DOHH2 (cell line): Measurements from ENCODE around the gene SPIRE2.

Experiments
- H3F3A ChIP-seq: fragments of 200-600 bp; sonication (generic), shearing (Covaris generic); 2 replicates; pipeline ENCODE4 v1.6.0; 2016; ENCODE audit warnings: antibody characterized with exemption, mild to moderate bottlenecking; ENCODE audit not compliant: control insufficient read depth, insufficient read depth
- H3K27ac ChIP-seq: fragments of 200-600 bp; sonication (generic); 2 replicates; pipeline ENCODE4 v1.5.1; 2014; ENCODE audit warnings: low read depth, mild to moderate bottlenecking, low read length, moderate library complexity
- H3K27me3 ChIP-seq: fragments of 200-600 bp; sonication (generic); 2 replicates; pipeline ENCODE4 v1.6.1; 2014; ENCODE audit warnings: mild to moderate bottlenecking, low read length, mixed read lengths; ENCODE audit not compliant: control insufficient read depth
- H3K36me3 ChIP-seq: fragments of 200-600 bp; sonication (generic); 2 replicates; pipeline ENCODE4 v1.6.1; 2014; ENCODE audit warnings: mild to moderate bottlenecking, low read length, moderate library complexity, mixed read lengths; ENCODE audit not compliant: control insufficient read depth
- H3K4me1 ChIP-seq: fragments of 200-600 bp; sonication (generic); 2 replicates; pipeline ENCODE4 v1.6.1; 2014; ENCODE audit warnings: mild to moderate bottlenecking, low read length, mixed read lengths; ENCODE audit not compliant: control insufficient read depth
- H3K4me2 ChIP-seq: fragments of 200-600 bp; sonication (generic); 2 replicates; pipeline ENCODE4 v1.6.0; 2014; ENCODE audit warnings: mild to moderate bottlenecking, low read length, moderate library complexity
- H3K4me3 ChIP-seq: fragments of 200-600 bp; sonication (generic); 2 replicates; pipeline ENCODE4 v1.5.1; 2014; ENCODE audit warnings: mild to moderate bottlenecking, low read length, mixed read lengths
- H3K79me2 ChIP-seq: fragments of 200-600 bp; sonication (generic); 2 replicates; pipeline ENCODE4 v1.6.1; 2014; ENCODE audit warnings: mild to moderate bottlenecking, low read length, mixed read lengths; ENCODE audit not compliant: control insufficient read depth
- H3K9me2 ChIP-seq: fragments of 200-600 bp; sonication (generic); replicated peaks from 2 replicates; pipeline ENCODE4 v1.6.1; 2014; ENCODE audit warnings: mild to moderate bottlenecking, low read length, mixed read lengths; ENCODE audit not compliant: control insufficient read depth
- H3K9me3 ChIP-seq: fragments of 200-600 bp; sonication (generic); 2 replicates; pipeline ENCODE4 v1.6.1; 2014; ENCODE audit warnings: antibody characterized with exemption, low read length, mixed read lengths; ENCODE audit not compliant: control insufficient read depth, insufficient read depth
- H4K20me1 ChIP-seq: fragments of 200-600 bp; sonication (generic); 2 replicates; pipeline ENCODE4 v1.6.0; 2014; ENCODE audit warnings: low read depth, mild to moderate bottlenecking, antibody characterized with exemption, low read length, moderate library complexity; ENCODE audit not compliant: control insufficient read depth, insufficient read depth
- EZH2phosphoT487 ChIP-seq: fragments of 200-600 bp; sonication (generic); IDR thresholded peaks from 2 replicates; pipeline ENCODE4 v1.6.1; 2017; ENCODE audit warnings: borderline replicate concordance, mild to moderate bottlenecking, antibody characterized with exemption, low read length, moderate library complexity, mixed read lengths
- TF ChIP-seq, protein P1 (sequence below): fragments of 200-600 bp; sonication (generic); IDR thresholded peaks from one replicate; pipeline ENCODE4 v1.5.1; 2014; ENCODE audit warnings: antibody characterized with exemption, mild to moderate bottlenecking, low read depth, low read length; ENCODE audit not compliant: poor library complexity, severe bottlenecking

SPIRE2 gene

DNA sequence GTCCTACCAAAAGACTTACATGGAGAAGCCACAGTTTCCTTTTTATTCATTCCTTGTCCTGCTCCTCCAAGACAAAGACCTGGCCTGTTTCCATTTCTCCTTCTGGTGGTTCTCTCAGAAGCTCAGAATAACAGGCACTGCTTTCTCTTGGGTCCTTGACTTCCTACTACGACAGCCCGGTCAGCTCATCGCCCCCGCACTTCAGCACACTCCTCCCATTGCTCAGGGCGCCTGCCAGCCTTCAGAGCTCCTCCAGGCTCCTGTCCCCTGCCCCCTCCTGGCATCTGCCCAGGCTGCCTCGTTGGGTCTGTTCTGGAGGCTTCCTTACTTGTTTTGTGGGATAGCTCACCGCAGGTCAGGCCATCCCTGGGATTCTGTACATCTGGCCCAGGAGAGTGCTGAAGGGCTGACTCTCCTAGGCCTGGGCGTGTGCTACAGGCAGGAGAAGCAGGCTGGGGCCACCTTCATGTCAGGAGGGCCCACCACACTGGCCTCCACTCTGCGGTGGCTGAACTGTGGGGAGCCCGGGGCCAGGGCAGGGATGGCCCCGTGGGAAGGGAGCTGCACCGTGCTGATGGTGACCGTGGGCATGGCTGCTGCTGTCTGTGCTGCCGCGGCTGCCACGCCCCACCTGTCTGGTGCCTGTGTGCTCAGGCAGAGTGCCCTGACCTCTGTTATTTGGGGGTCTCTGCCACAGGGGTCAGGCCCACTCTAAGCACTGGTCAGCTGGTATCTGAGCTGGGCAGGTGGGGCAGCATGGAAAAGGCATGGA, 62.8 kb downstream of the SPIRE2 start:
- Histone ChIP-seq H3K9me2 (no peaks in the 10 kb centered on the region), H3F3A (no peaks in the 10 kb centered on the region), H3K9me3 (no peaks in the 10 kb centered on the region), H3K4me1 (no peaks in the 10 kb centered on the region), H3K27me3 (no peaks in the 10 kb centered on the region), H4K20me1 (no peaks in the 10 kb centered on the region), H3K36me3 (peaks cover 73% of the 10 kb centered on the region), H3K4me3 (no peak overlapping the region), H3K79me2 (peaks cover 3% of the 10 kb centered on the region; the same call in 1 of the 2 replicates), H3K27ac (no peak overlapping the region), H3K4me2 (no peak overlapping the region)
- TF ChIP-seq, protein P1, sequence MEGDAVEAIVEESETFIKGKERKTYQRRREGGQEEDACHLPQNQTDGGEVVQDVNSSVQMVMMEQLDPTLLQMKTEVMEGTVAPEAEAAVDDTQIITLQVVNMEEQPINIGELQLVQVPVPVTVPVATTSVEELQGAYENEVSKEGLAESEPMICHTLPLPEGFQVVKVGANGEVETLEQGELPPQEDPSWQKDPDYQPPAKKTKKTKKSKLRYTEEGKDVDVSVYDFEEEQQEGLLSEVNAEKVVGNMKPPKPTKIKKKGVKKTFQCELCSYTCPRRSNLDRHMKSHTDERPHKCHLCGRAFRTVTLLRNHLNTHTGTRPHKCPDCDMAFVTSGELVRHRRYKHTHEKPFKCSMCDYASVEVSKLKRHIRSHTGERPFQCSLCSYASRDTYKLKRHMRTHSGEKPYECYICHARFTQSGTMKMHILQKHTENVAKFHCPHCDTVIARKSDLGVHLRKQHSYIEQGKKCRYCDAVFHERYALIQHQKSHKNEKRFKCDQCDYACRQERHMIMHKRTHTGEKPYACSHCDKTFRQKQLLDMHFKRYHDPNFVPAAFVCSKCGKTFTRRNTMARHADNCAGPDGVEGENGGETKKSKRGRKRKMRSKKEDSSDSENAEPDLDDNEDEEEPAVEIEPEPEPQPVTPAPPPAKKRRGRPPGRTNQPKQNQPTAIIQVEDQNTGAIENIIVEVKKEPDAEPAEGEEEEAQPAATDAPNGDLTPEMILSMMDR, result no peak
- no peak for TF ChIP-seq EZH2phosphoT487

DNA sequence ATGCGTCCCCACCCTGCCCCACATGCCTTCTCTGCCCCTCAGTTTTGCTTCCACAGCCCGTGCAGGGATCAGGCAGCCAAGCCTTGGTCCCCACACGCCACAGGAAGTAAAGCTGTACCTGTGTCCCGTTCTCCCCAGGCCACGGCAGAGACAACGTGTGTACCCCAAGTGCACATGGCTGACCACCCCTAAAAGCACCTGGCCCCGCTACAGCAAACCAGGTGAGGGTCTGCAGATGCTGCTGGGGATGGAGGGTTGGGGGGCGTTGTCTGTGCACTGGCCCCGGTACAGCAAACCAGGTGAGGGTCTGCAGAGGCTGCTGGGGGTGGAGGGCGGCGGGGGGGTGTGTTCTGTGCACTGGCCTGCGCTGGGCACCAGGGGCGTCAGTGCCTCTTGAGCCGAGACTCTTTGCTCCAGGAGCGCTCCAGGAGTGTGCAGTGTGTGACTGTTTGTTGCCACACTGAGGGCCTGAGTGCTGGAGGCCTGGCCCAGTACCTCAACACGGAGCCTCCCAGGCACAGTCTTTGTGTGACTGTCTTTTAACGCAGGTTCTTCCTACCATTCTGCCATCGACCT, 63.9 kb downstream of the SPIRE2 start:
- TF ChIP-seq, protein P1, result no peak
- no peak for TF ChIP-seq EZH2phosphoT487
- Histone ChIP-seq H3K4me3 (no peak overlapping the region), H3K36me3 (peaks cover 74% of the 10 kb centered on the region), H3K27ac (no peak overlapping the region), H3K4me1 (no peaks in the 10 kb centered on the region), H3K9me2 (no peaks in the 10 kb centered on the region), H3F3A (no peaks in the 10 kb centered on the region), H3K27me3 (no peaks in the 10 kb centered on the region), H4K20me1 (no peaks in the 10 kb centered on the region), H3K4me2 (no peak overlapping the region), H3K9me3 (no peaks in the 10 kb centered on the region), H3K79me2 (peaks cover 3% of the 10 kb centered on the region; the same call in 1 of the 2 replicates)

DNA sequence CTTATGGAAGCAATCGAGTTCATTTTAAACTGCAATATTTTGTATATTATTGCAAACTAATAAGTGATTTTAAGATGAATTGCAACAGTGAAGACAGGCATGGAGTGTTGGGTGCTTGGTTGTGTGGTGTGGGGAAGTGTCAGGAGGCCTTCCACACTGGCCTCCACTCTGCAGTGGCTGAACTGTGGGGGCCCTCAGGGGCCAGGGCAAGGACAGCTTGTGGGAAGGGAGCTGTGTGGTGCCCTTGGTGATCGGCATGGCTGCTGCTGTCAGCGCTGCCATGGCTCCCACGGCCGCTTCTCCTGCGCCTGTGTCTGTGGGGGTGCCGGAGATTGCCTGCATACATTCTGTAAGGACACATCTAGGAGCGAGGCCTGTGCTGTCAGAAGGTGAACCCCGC, 64.4 kb downstream of the SPIRE2 start:
- H3K79me2 ChIP-seq, result peaks cover 3% of the 10 kb centered on the region; the same call in 1 of the 2 replicates
- no peaks in the 10 kb centered on the region for H4K20me1 ChIP-seq
- no peak overlapping the region for H3K4me3 ChIP-seq
- TF ChIP-seq, protein P1, result no peak
- no peak for TF ChIP-seq EZH2phosphoT487
- no peak overlapping the region for H3K4me2 ChIP-seq
- H3K9me3 ChIP-seq, result no peaks in the 10 kb centered on the region
- no peaks in the 10 kb centered on the region for H3F3A ChIP-seq
- no peak overlapping the region for H3K27ac ChIP-seq
- peaks cover 70% of the 10 kb centered on the region for H3K36me3 ChIP-seq
- no peaks in the 10 kb centered on the region for H3K4me1 ChIP-seq
- no peaks in the 10 kb centered on the region for H3K9me2 ChIP-seq
- H3K27me3 ChIP-seq, result no peaks in the 10 kb centered on the region
